ENCODE measurements around the gene TOR1AIP1.

GRCh38 chr1:179857009-179857408 lies 25.1 kb upstream of the TOR1AIP1 start:
- TF ChIP-seq POLR2A (IDR thresholded peaks at IDR 0.05; ENCODE audit: low read length) (no peak), GATA1 (IDR thresholded peaks at IDR 0.05; ENCODE audit: low read depth, low read length) (no peak)

All from erythroblast (primary cell).